Astrocyte (in vitro differentiated cells and primary cell): ENCODE data around the gene LRRC4. TPM values are rescaled to one million over a fixed set of nuclear protein-coding genes. Genes with fewer than 3 reads are reported as not detected.

Experiments
- DNase-seq: peaks from one replicate; pipeline ENCODE4 v3.0.0-alpha.2; 2010; ENCODE audit warnings: low read depth
- FAIRE-seq: peaks from 2 replicates; lab custom pipeline; 2011; peaks lifted over from hg19 to GRCh38; lab: Jason Lieb, UNC
- H2AFZ ChIP-seq: 2 replicates; pipeline ENCODE4 v1.6.0; 2012; ENCODE audit warnings: low read depth, low read length, inconsistent platforms
- H3K27ac ChIP-seq: 2 replicates; pipeline ENCODE4 v1.5.1; 2011; ENCODE audit warnings: low read depth, low read length, inconsistent platforms
- H3K27me3 ChIP-seq: 2 replicates; pipeline ENCODE4 v1.6.0; 2011; ENCODE audit warnings: low read length, inconsistent platforms; ENCODE audit not compliant: insufficient read depth
- H3K36me3 ChIP-seq: 2 replicates; pipeline ENCODE4 v1.5.1; 2011; ENCODE audit warnings: low read length, inconsistent platforms; ENCODE audit not compliant: insufficient read depth
- H3K4me1 ChIP-seq: 2 replicates; pipeline ENCODE4 v1.5.1; 2011; ENCODE audit warnings: low read length, inconsistent platforms; ENCODE audit not compliant: insufficient read depth
- H3K4me2 ChIP-seq: 2 replicates; pipeline ENCODE4 v1.6.0; 2012; ENCODE audit warnings: low read length, inconsistent platforms
- H3K4me3 ChIP-seq: 2 replicates; pipeline ENCODE4 v1.5.1; 2011; ENCODE audit warnings: low read depth, mild to moderate bottlenecking, low read length, inconsistent platforms; ENCODE audit not compliant: insufficient read depth
- H3K79me2 ChIP-seq: 2 replicates; pipeline ENCODE4 v1.6.0; 2012; ENCODE audit warnings: mild to moderate bottlenecking, low read length, inconsistent platforms; ENCODE audit not compliant: insufficient read depth
- H3K9ac ChIP-seq: 2 replicates; pipeline ENCODE4 v1.6.0; 2012; ENCODE audit warnings: mild to moderate bottlenecking, low read length, inconsistent platforms
- H3K9me3 ChIP-seq: 2 replicates; pipeline ENCODE4 v1.5.1; 2012; ENCODE audit warnings: low read depth, mild to moderate bottlenecking, low read length, inconsistent platforms; ENCODE audit not compliant: insufficient read depth
- H4K20me1 ChIP-seq: 2 replicates; pipeline ENCODE4 v1.6.0; 2012; ENCODE audit warnings: low read length, inconsistent platforms; ENCODE audit not compliant: insufficient read depth
- H3K27ac Mint-ChIP-seq: one replicate; pipeline ENCODE4 v1.8.0; 2021; ENCODE audit warnings: mild to moderate bottlenecking, mixed read lengths; ENCODE audit not compliant: unreplicated experiment
- H3K27me3 Mint-ChIP-seq: one replicate; pipeline ENCODE4 v1.8.0; 2021; ENCODE audit warnings: low read depth, mixed read lengths; ENCODE audit not compliant: unreplicated experiment
- H3K36me3 Mint-ChIP-seq: one replicate; pipeline ENCODE4 v1.8.0; 2021; ENCODE audit warnings: low read depth, mixed read lengths; ENCODE audit not compliant: unreplicated experiment
- H3K4me1 Mint-ChIP-seq: one replicate; pipeline ENCODE4 v1.8.0; 2021; ENCODE audit warnings: low read depth, mixed read lengths; ENCODE audit not compliant: unreplicated experiment
- H3K4me3 Mint-ChIP-seq: one replicate; pipeline ENCODE4 v1.8.0; 2021; ENCODE audit warnings: mild to moderate bottlenecking, moderate library complexity, mixed read lengths; ENCODE audit not compliant: unreplicated experiment
- H3K9me3 Mint-ChIP-seq: one replicate; pipeline ENCODE4 v1.8.0; 2021; ENCODE audit warnings: mild to moderate bottlenecking, mixed read lengths; ENCODE audit not compliant: unreplicated experiment
- EZH2 ChIP-seq: IDR thresholded peaks from 2 replicates; pipeline ENCODE4 v1.6.1; 2012; ENCODE audit warnings: mild to moderate bottlenecking, low read length, inconsistent platforms; ENCODE audit not compliant: insufficient read depth
- total RNA-seq: library from RNA; stranded (reverse); gene quantifications from 2 replicates; pipeline ENCODE4 v1.2.1, GENCODE V29; 2021
- TF ChIP-seq, protein P1 (sequence below): IDR thresholded peaks from 2 replicates; pipeline ENCODE4 v1.5.1; 2011; ENCODE audit warnings: low read depth, mild to moderate bottlenecking, inconsistent platforms, low read length, moderate library complexity; ENCODE audit not compliant: insufficient read depth

LRRC4 gene
- total RNA-seq, 1 donor from 2014 or later: 4.4 TPM

DNA sequence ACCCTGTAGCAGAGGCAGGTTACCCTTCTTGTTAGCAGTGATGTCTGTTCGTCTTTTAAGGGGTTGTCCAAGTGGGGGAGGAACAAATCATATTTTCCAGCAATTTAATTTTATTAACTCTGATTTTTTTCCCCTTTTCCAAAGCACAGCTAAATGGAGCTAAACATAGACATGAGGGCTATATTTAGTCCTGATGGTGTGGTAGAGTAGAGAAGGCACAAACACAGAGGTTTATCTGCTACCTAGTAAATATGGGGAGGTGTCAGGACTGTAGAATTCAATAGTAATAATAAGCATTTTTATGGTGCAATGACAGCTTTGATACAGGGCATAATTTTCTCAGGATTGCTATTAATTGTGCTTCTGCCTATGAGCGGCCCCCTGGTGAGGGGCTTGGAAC, 22.5 kb downstream of the LRRC4 start:
- no peak overlapping the region for H3K27ac ChIP-seq
- no peaks in the 10 kb centered on the region for H3K9me3 ChIP-seq
- H3K4me2 ChIP-seq: no peak overlapping the region
- peaks cover 95% of the 10 kb centered on the region for H4K20me1 ChIP-seq
- H3K36me3 ChIP-seq: peaks cover 3% of the 10 kb centered on the region
- Mint-ChIP-seq H3K4me3 (no peak overlapping the region), H3K27ac (no peak overlapping the region), H3K36me3 (peaks cover 22% of the 10 kb centered on the region), H3K4me1 (peaks cover 9% of the 10 kb centered on the region), H3K9me3 (no peaks in the 10 kb centered on the region), H3K27me3 (no peaks in the 10 kb centered on the region)
- peaks cover 1% of the 10 kb centered on the region for H3K79me2 ChIP-seq
- TF ChIP-seq EZH2: no peak
- TF ChIP-seq, protein P1, sequence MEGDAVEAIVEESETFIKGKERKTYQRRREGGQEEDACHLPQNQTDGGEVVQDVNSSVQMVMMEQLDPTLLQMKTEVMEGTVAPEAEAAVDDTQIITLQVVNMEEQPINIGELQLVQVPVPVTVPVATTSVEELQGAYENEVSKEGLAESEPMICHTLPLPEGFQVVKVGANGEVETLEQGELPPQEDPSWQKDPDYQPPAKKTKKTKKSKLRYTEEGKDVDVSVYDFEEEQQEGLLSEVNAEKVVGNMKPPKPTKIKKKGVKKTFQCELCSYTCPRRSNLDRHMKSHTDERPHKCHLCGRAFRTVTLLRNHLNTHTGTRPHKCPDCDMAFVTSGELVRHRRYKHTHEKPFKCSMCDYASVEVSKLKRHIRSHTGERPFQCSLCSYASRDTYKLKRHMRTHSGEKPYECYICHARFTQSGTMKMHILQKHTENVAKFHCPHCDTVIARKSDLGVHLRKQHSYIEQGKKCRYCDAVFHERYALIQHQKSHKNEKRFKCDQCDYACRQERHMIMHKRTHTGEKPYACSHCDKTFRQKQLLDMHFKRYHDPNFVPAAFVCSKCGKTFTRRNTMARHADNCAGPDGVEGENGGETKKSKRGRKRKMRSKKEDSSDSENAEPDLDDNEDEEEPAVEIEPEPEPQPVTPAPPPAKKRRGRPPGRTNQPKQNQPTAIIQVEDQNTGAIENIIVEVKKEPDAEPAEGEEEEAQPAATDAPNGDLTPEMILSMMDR: no peak
- FAIRE-seq: no peak
- H3K9ac ChIP-seq: no peak overlapping the region
- DNase-seq: no peak
- H3K27me3 ChIP-seq: no peaks in the 10 kb centered on the region
- no peaks in the 10 kb centered on the region for H3K4me1 ChIP-seq
- no peak overlapping the region for H2AFZ ChIP-seq
- H3K4me3 ChIP-seq: no peak overlapping the region

DNA sequence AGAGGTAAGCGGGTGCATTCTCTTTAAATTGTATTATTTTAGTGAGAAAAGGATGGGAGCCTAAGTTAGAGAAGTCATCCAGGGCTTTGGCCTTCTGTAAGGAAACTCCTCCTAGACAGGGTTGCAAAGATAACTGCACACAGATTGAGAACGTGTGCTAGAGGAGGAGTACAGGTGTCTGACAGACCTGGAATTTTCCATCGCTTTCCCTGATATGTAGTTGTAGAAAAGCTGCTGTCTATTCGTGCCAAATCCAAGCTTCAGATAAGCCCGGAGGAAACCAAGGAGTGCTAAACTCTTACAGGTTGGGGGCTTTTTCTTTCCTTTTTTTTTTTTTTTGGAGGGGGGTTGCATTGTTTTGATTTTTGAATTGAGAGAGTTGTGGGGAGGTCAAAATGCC, 23.1 kb downstream of the LRRC4 start:
- Histone ChIP-seq H4K20me1 (peaks cover 95% of the 10 kb centered on the region), H3K4me3 (no peak overlapping the region), H3K9ac (no peak overlapping the region), H3K9me3 (no peaks in the 10 kb centered on the region), H2AFZ (no peak overlapping the region), H3K4me2 (no peak overlapping the region), H3K27me3 (no peaks in the 10 kb centered on the region), H3K79me2 (peaks cover 5% of the 10 kb centered on the region), H3K4me1 (no peaks in the 10 kb centered on the region), H3K36me3 (peaks cover 3% of the 10 kb centered on the region), H3K27ac (no peak overlapping the region)
- no peaks in the 10 kb centered on the region for H3K27me3 Mint-ChIP-seq
- no peaks in the 10 kb centered on the region for H3K9me3 Mint-ChIP-seq
- H3K27ac Mint-ChIP-seq: no peak overlapping the region
- H3K36me3 Mint-ChIP-seq: peaks cover 24% of the 10 kb centered on the region
- H3K4me3 Mint-ChIP-seq: no peak overlapping the region
- no peak for FAIRE-seq
- TF ChIP-seq EZH2: no peak
- TF ChIP-seq, protein P1: no peak
- no peak for DNase-seq
- peaks cover 9% of the 10 kb centered on the region for H3K4me1 Mint-ChIP-seq

DNA sequence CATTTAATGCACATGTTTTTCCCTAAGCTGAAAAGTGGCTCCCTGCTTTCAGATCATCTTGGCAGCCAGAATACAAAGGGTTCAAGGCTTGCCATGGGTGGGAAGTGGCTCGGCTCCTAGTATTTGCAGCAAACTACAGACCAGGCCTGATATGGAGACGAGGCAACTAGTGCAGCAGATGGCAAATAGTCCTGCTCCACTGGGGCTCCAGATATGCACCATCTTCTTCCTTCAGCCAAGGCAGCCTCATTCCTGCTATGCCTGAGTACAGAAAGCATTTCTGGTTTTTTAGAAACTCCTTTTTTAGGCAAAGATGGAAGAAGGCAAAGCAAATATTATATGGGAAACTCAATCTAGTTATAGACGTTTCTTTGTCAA, 23.9 kb downstream of the LRRC4 start:
- Histone ChIP-seq H3K27ac (no peak overlapping the region), H3K9ac (no peak overlapping the region), H3K36me3 (peaks cover 3% of the 10 kb centered on the region), H3K4me1 (no peaks in the 10 kb centered on the region), H3K4me2 (no peak overlapping the region), H3K9me3 (no peaks in the 10 kb centered on the region), H3K4me3 (no peak overlapping the region), H4K20me1 (peaks cover 95% of the 10 kb centered on the region), H3K27me3 (no peaks in the 10 kb centered on the region), H2AFZ (no peak overlapping the region), H3K79me2 (peaks cover 5% of the 10 kb centered on the region)
- FAIRE-seq: no peak
- Mint-ChIP-seq H3K9me3 (no peaks in the 10 kb centered on the region), H3K36me3 (peaks cover 21% of the 10 kb centered on the region), H3K27ac (no peak overlapping the region), H3K4me1 (peaks cover 9% of the 10 kb centered on the region), H3K27me3 (no peaks in the 10 kb centered on the region), H3K4me3 (no peak overlapping the region)
- no peak for DNase-seq
- TF ChIP-seq EZH2: no peak
- TF ChIP-seq, protein P1: no peak
